Measurements from ENCODE around the gene COMT.
A peak's percentile ranks its signal among the peaks of the same experiment; 100 is the strongest.

COMT gene

GRCh38 chr22:19957445-19957844 is 15.9 kb downstream of the COMT start:
- DNase-seq (ENCODE audit: low spot score), result no peak

- no peak for DNase-seq (ENCODE audit: low spot score)
Observed at GRCh38 chr22:19958083-19959042, 16.8 kb downstream of the COMT start.

GRCh38 chr22:19959043-19959586 is 17.5 kb downstream of the COMT start:
- DNase-seq (ENCODE audit: low spot score), result peak; percentile 43

- no peak for DNase-seq (ENCODE audit: low spot score)
Observed at GRCh38 chr22:19959587-19960490, 18.3 kb downstream of the COMT start.

- no peak for DNase-seq (ENCODE audit: low spot score)
Observed at GRCh38 chr22:19960491-19961200, 19.1 kb downstream of the COMT start.

GRCh38 chr22:19961201-19961580 is 19.6 kb downstream of the COMT start:
- no peak for DNase-seq (ENCODE audit: low spot score)

GRCh38 chr22:19961868-19962245 is 20.3 kb downstream of the COMT start:
- no peak for DNase-seq (ENCODE audit: low spot score)

- DNase-seq (ENCODE audit: low spot score), result peak; percentile 81
Observed at GRCh38 chr22:19962246-19962908, 20.8 kb downstream of the COMT start.

GRCh38 chr22:19962909-19963806 is 21.6 kb downstream of the COMT start:
- DNase-seq (ENCODE audit: low spot score), result peak; percentile 51

- DNase-seq (ENCODE audit: low spot score), result no peak
Observed at GRCh38 chr22:19963863-19964642, 22.5 kb downstream of the COMT start.

- no peak for DNase-seq (ENCODE audit: low spot score)
Observed at GRCh38 chr22:19964701-19965386, 23.3 kb downstream of the COMT start.

GRCh38 chr22:19965771-19966709 is 24.5 kb downstream of the COMT start:
- no peak for DNase-seq (ENCODE audit: low spot score)

GRCh38 chr22:19966908-19967750 is 25.6 kb downstream of the COMT start:
- no peak for DNase-seq (ENCODE audit: low spot score)

GRCh38 chr22:19967850-19968449 is 26.4 kb downstream of the COMT start:
- DNase-seq (ENCODE audit: low spot score), result no peak

- DNase-seq (ENCODE audit: low spot score), result no peak
Observed at GRCh38 chr22:19968450-19968891, 26.9 kb downstream of the COMT start.
